Naive thymus-derived CD8-positive, alpha-beta T cell (primary cell): ENCODE data around the gene STRAP. TPM values are rescaled to one million over a fixed set of nuclear protein-coding genes. Genes with fewer than 3 reads are reported as not detected.

Source experiments
- ATAC-seq, 2 donors: fragments of 150-1000 bp; cut with Tn5 transposase in 1 of 2; sonication (Bioruptor Pico), chemical (Tn5 transposase) in 1 of 2; 1 replicate in 1 of 2; 2 replicates in 1 of 2; pipeline ENCODE4 v1.10.0; 2021; ENCODE audit warnings: mild to moderate bottlenecking in 2 of 2, moderate library complexity in 2 of 2
- POLR2A ChIA-PET: fragments of 350-600 bp; sonication (Branson Sonifier 250); formaldehyde crosslinking; loops from one replicate; lab custom pipeline; 2021; ENCODE audit warnings: antibody characterized with exemption; lab: Charles Lee
- DNase-seq, 10 donors: peaks; one replicate each; pipeline versions ENCODE4 v3.0.0 to v3.0.0-alpha.2; 2020 to 2022
- H3K27ac Mint-ChIP-seq, 10 donors: one replicate each; pipeline ENCODE4 v1.8.0; 2020 to 2022; ENCODE audit warnings: mild to moderate bottlenecking in 10 of 10, mixed read lengths in 10 of 10, moderate library complexity in 4 of 10, inconsistent platforms in 1 of 10
- H3K27me3 Mint-ChIP-seq, 5 donors: one replicate each; pipeline ENCODE4 v1.8.0; 2021 to 2022; ENCODE audit warnings: mixed read lengths in 5 of 5
- H3K36me3 Mint-ChIP-seq, 3 donors: one replicate each; pipeline ENCODE4 v1.8.0; 2020 to 2022; ENCODE audit warnings: mixed read lengths in 3 of 3, mild to moderate bottlenecking in 2 of 3, inconsistent platforms in 1 of 3
- H3K4me1 Mint-ChIP-seq, 4 donors: one replicate each; pipeline ENCODE4 v1.8.0; 2021 to 2022; ENCODE audit warnings: mixed read lengths in 4 of 4
- H3K4me3 Mint-ChIP-seq, 10 donors: one replicate each; pipeline ENCODE4 v1.8.0; 2020 to 2022; ENCODE audit warnings: mild to moderate bottlenecking in 10 of 10, mixed read lengths in 10 of 10, moderate library complexity in 6 of 10, inconsistent platforms in 1 of 10
- H3K9me3 Mint-ChIP-seq, 9 donors: one replicate each; pipeline ENCODE4 v1.8.0; 2020 to 2022; ENCODE audit warnings: mixed read lengths in 9 of 9, mild to moderate bottlenecking in 3 of 9, inconsistent platforms in 1 of 9, moderate library complexity in 1 of 9
- polyA plus RNA-seq, 3 donors: library from polyadenylated mRNA; unstranded; fragments of 300-500 nt; fragmentation: Illumina TruSeq; gene quantifications; one replicate each; pipeline ENCODE4 v1.2.3, GENCODE V29; 2021
- total RNA-seq, 8 experiments: library from RNA in 2 of 8; stranded (reverse) in 2 of 8; gene quantifications; one replicate each; pipeline ENCODE4 v1.2.3 and lab custom pipeline; 2021 to 2026

Gene STRAP
- total RNA-seq, result 10 to 100 TPM; 49.6 to 54.3 TPM
- polyA plus RNA-seq, result 100 to 1,000 TPM in 2 of 3 donors, 10 to 100 TPM in 1; 99.2 to 126 (median 112) TPM
- total RNA-seq (lab: John Stamatoyannopoulos, UW), result 60.3 to 188 (median 82.5) reads per million in 6 experiments

GRCh38 chr12:15882118-15882971 is at the start of gene STRAP:
Gene STRAP (plus strand): TSS chr12:15882387. CDS start chr12:15882708, 321 bp downstream.
- POLR2A ChIA-PET, result interaction anchor here (1.0 to 2.7 kb wide), 3 partner anchors 12 to 1113 kb away, joined by 3 to 10 read pairs (median 3); partner anchors contain the start of gene DERA
- Mint-ChIP-seq H3K9me3 (peaks cover 0 to 5% (median 0%) of the 10 kb centered on the region in 9 donors), H3K4me1 (peaks cover 32 to 58% (median 56%) of the 10 kb centered on the region in 4 donors), H3K27ac (peak within 1 kb of the TSS; percentile 95 to 100 (median 100)), H3K4me3 (peak within 1 kb of the TSS; percentile 95 to 100 (median 98)), H3K36me3 (peaks cover 0 to 36% (median 8%) of the 10 kb centered on the region in 3 donors), H3K27me3 (no peaks in the 10 kb centered on the region)
- ATAC-seq (peak; percentile 93 to 96), DNase-seq (peak; percentile 87 to 98 (median 96))

- POLR2A ChIA-PET, result no interaction called here
- Mint-ChIP-seq H3K4me1 (no peaks in the 10 kb centered on the region), H3K27ac (no peak overlapping the region), H3K36me3 (no peaks in the 10 kb centered on the region), H3K27me3 (peaks cover 2 to 21% (median 8%) of the 10 kb centered on the region in 5 donors), H3K9me3 (no peaks in the 10 kb centered on the region), H3K4me3 (no peak overlapping the region)
- ATAC-seq (no peak), DNase-seq (no peak)
Measured at GRCh38 chr12:15834575-15834974, 47.6 kb upstream of the STRAP start.

DNA sequence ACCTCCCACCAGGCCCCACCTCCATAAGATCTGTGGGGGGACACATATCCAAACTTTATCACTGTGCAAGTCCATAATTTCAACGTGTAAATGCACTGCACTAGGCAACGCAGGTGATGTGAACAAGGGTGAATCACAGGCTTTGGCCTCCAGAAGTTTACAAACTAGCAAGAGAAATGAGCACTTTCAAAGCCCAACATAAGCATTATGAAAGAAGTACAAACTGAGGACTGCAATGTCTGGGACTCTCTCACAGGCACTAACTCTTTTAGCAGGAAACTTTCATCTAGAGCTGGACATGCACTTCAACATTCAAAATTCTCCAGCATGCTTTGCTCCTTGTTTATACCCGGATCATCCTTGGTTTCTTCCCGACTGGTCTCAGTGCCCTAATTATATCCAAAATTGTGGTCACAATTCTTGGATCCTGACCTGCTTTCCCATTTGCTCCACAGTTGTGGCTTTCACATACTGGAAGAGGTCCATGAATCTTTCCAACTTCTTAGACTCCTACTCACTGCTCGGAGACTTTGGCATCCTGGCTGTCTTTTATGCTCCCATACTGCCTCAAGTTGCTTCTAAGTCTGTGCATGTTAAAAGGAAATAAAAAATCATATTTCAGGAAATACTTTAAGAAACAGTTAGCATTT is 44.9 kb upstream of the STRAP start:
- H3K4me1 Mint-ChIP-seq, result no peaks in the 10 kb centered on the region
- POLR2A ChIA-PET, result no interaction called here
- DNase-seq (no peak), ATAC-seq (no peak)
- H3K9me3 Mint-ChIP-seq, result no peaks in the 10 kb centered on the region
- H3K27me3 Mint-ChIP-seq, result peaks cover 4 to 29% (median 12%) of the 10 kb centered on the region in 5 donors
- no peak overlapping the region for H3K4me3 Mint-ChIP-seq
- no peak overlapping the region for H3K27ac Mint-ChIP-seq
- no peaks in the 10 kb centered on the region for H3K36me3 Mint-ChIP-seq

DNA sequence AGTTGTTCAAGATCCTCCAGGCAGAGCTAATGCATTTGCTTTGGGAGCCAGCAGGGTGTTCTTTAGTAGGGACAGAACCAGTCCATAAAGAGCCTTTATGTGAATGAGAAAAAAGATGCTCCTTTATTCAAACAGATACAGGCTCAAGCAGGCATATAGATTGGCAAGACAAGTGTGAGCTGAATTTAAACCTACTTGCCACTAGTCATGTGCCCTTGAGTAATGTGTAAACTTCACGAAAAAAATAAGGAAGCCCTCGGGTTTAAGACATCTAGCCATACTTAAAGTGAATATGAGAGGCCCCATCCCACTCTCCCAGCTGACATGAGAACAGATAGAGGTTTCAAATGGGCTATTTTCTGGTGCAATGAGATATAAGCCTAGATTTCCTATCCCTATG is 43.1 kb upstream of the STRAP start:
- Mint-ChIP-seq H3K4me1 (no peaks in the 10 kb centered on the region), H3K9me3 (no peaks in the 10 kb centered on the region), H3K4me3 (no peak overlapping the region), H3K27me3 (peaks cover 4 to 31% (median 12%) of the 10 kb centered on the region in 5 donors), H3K27ac (no peak overlapping the region), H3K36me3 (no peaks in the 10 kb centered on the region)
- POLR2A ChIA-PET, result no interaction called here
- DNase-seq, result no peak
- ATAC-seq, result no peak

GRCh38 chr12:15839682-15840081 is 42.5 kb upstream of the STRAP start:
- Mint-ChIP-seq H3K9me3 (no peaks in the 10 kb centered on the region), H3K4me1 (no peaks in the 10 kb centered on the region), H3K27ac (no peak overlapping the region), H3K27me3 (peaks cover 4 to 37% (median 13%) of the 10 kb centered on the region in 5 donors), H3K36me3 (no peaks in the 10 kb centered on the region), H3K4me3 (no peak overlapping the region)
- no peak for ATAC-seq
- no peak for DNase-seq
- POLR2A ChIA-PET, result no interaction called here

DNA sequence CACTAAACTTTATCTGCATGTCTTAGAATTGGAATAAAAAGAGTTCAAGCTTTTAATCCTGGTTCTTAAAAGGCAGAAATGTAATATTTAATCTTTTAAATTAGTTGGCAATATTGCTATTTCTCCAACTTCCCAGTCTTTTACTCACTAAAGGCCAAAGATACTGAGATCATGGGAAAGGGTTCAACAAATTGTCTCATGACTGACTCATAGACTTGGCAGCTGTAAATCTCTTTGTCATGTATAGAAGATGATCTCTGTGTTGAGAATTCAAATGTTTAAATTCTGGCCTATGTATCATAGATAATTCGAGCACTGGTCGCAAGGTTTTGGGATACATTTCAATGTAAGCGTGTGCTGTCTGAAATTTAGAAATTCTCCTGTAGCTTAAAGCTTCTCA is 40.1 kb upstream of the STRAP start:
- POLR2A ChIA-PET, result no interaction called here
- H3K4me3 Mint-ChIP-seq, result no peak overlapping the region
- H3K27me3 Mint-ChIP-seq, result peaks cover 3 to 35% (median 8%) of the 10 kb centered on the region in 5 donors
- DNase-seq (no peak), ATAC-seq (no peak)
- no peaks in the 10 kb centered on the region for H3K9me3 Mint-ChIP-seq
- H3K36me3 Mint-ChIP-seq, result no peaks in the 10 kb centered on the region
- H3K27ac Mint-ChIP-seq, result no peak overlapping the region
- no peaks in the 10 kb centered on the region for H3K4me1 Mint-ChIP-seq

DNA sequence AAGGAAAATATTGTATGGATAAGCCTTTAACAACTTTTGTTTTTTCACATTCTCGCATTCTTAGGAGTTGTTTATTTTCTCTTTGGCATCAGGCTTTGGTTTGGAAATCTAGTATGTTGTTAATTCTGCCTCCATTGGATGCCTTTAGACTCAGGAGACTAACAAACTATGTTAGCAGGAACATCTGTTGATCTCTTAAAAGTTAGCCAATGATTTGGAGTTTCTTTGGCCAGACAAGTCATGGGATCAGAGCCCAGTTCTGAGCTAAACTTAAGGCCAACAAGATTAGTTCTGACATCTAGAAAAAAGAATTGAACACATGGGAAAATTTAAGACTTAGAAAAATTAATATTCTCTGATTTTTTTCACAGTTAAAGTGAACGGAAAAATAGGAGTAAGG is 35.3 kb upstream of the STRAP start:
- DNase-seq (no peak), ATAC-seq (no peak)
- Mint-ChIP-seq H3K4me3 (no peak overlapping the region), H3K36me3 (no peaks in the 10 kb centered on the region), H3K27me3 (peaks cover 0 to 9% (median 4%) of the 10 kb centered on the region in 5 donors), H3K4me1 (no peaks in the 10 kb centered on the region), H3K9me3 (no peaks in the 10 kb centered on the region), H3K27ac (no peak overlapping the region)
- POLR2A ChIA-PET, result no interaction called here

GRCh38 chr12:15848606-15849005 is 33.6 kb upstream of the STRAP start:
- ATAC-seq, result no peak
- Mint-ChIP-seq H3K4me1 (no peaks in the 10 kb centered on the region), H3K27ac (no peak overlapping the region), H3K4me3 (no peak overlapping the region), H3K36me3 (no peaks in the 10 kb centered on the region), H3K9me3 (no peaks in the 10 kb centered on the region), H3K27me3 (peaks cover 0 to 9% (median 2%) of the 10 kb centered on the region in 5 donors)
- DNase-seq, result no peak
- POLR2A ChIA-PET, result no interaction called here

GRCh38 chr12:15851045-15851620 is 31.1 kb upstream of the STRAP start:
- no peaks in the 10 kb centered on the region for H3K36me3 Mint-ChIP-seq
- POLR2A ChIA-PET, result interaction anchor here (0.7 kb wide), 1 partner anchor 325 kb away, joined by 3 read pairs; no protein-coding TSS in a partner anchor
- H3K27ac Mint-ChIP-seq, result no peak overlapping the region
- no peaks in the 10 kb centered on the region for H3K9me3 Mint-ChIP-seq
- no peaks in the 10 kb centered on the region for H3K4me1 Mint-ChIP-seq
- no peak overlapping the region for H3K4me3 Mint-ChIP-seq
- DNase-seq (no peak), ATAC-seq (no peak)
- no peaks in the 10 kb centered on the region for H3K27me3 Mint-ChIP-seq

- POLR2A ChIA-PET, result no interaction called here
- no peaks in the 10 kb centered on the region for H3K9me3 Mint-ChIP-seq
Measured at GRCh38 chr12:15851919-15852318, 30.3 kb upstream of the STRAP start.

DNA sequence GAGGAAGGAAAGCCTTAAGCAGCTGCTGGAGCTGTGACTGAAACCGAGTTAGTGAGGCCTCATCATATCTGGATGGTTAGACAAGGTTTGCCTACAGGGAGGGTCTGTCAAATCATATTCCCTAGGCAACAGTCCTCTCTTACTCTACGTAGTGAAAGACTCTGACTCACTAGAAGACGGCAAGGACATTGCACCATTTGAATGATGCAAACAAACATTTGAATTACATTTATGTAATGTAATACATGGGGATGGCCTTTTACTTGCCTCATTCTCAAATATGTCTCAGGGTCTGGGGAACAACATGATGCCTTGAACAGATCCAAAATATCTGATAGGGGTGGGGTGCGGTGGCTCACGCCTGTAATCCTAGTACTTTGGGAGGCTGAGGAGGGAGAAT is 29.8 kb upstream of the STRAP start:
- no peaks in the 10 kb centered on the region for H3K27me3 Mint-ChIP-seq
- H3K27ac Mint-ChIP-seq, result no peak overlapping the region
- H3K36me3 Mint-ChIP-seq, result no peaks in the 10 kb centered on the region
- H3K4me1 Mint-ChIP-seq, result no peaks in the 10 kb centered on the region
- POLR2A ChIA-PET, result no interaction called here
- ATAC-seq (no peak), DNase-seq (no peak)
- no peaks in the 10 kb centered on the region for H3K9me3 Mint-ChIP-seq
- no peak overlapping the region for H3K4me3 Mint-ChIP-seq

More at GRCh38 chr12:15851919-15852318, 30.3 kb upstream of the STRAP start:
- H3K36me3 Mint-ChIP-seq, result no peaks in the 10 kb centered on the region
- no peak overlapping the region for H3K4me3 Mint-ChIP-seq
- no peak overlapping the region for H3K27ac Mint-ChIP-seq
- H3K4me1 Mint-ChIP-seq, result no peaks in the 10 kb centered on the region
- H3K27me3 Mint-ChIP-seq, result no peaks in the 10 kb centered on the region
- ATAC-seq (no peak), DNase-seq (no peak)

- Mint-ChIP-seq H3K27me3 (peaks cover 0 to 9% (median 6%) of the 10 kb centered on the region in 5 donors), H3K36me3 (no peaks in the 10 kb centered on the region), H3K4me3 (no peak overlapping the region), H3K27ac (no peak overlapping the region), H3K9me3 (no peaks in the 10 kb centered on the region), H3K4me1 (no peaks in the 10 kb centered on the region)
- POLR2A ChIA-PET, result no interaction called here
- DNase-seq (no peak), ATAC-seq (no peak)
Measured at GRCh38 chr12:15853877-15854276, 28.3 kb upstream of the STRAP start.

DNA sequence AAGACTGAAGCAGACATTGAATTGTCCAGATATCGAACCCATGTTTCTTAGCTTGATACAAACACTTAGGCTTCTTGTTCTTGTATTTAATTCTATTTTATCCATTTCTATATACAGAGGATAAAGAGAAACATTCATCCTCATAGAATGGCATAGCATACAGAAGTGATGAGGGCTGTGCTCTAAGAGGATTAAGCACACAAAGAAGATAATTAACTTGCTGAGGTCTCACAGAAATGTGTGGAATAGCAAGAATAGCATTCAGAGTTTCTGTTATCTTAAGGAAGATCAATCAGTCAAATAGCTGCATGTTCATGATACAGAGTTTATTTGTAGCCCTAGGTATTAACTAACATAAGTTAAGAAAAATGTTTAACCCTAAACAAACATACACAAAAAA is 27.3 kb upstream of the STRAP start:
- DNase-seq (no peak), ATAC-seq (no peak)
- no peaks in the 10 kb centered on the region for H3K9me3 Mint-ChIP-seq
- H3K4me1 Mint-ChIP-seq, result no peaks in the 10 kb centered on the region
- no peaks in the 10 kb centered on the region for H3K36me3 Mint-ChIP-seq
- H3K27ac Mint-ChIP-seq, result no peak overlapping the region
- H3K4me3 Mint-ChIP-seq, result no peak overlapping the region
- H3K27me3 Mint-ChIP-seq, result peaks cover 5 to 13% (median 7%) of the 10 kb centered on the region in 5 donors
- POLR2A ChIA-PET, result no interaction called here
